Endothelial cell of umbilical vein (primary cell): ENCODE results near the gene DAB2IP.

Source experiments
- EZH2 ChIP-seq: IDR thresholded peaks from 2 replicates; pipeline ENCODE4 v1.6.1; 2012; ENCODE audit warnings: borderline replicate concordance, low read depth, mild to moderate bottlenecking, moderate library complexity, low read length, inconsistent platforms; ENCODE audit not compliant: severe bottlenecking
- JUN ChIP-seq: IDR thresholded peaks from 2 replicates; pipeline ENCODE4 v1.6.1; 2011; ENCODE audit warnings: borderline replicate concordance, low read depth; ENCODE audit not compliant: insufficient read length, insufficient read depth
- POLR2A ChIP-seq: IDR thresholded peaks from 2 replicates; pipeline ENCODE4 v1.6.1; 2012; ENCODE audit warnings: low read depth, mild to moderate bottlenecking, control low read depth, low read length
- POLR2AphosphoS5 ChIP-seq: IDR thresholded peaks from 2 replicates; pipeline ENCODE4 v1.6.1; 2012; ENCODE audit warnings: low read depth, mild to moderate bottlenecking, control low read depth, low read length, moderate library complexity; ENCODE audit not compliant: insufficient read depth
- TF ChIP-seq, protein P1 (sequence below), 2 donors: IDR thresholded peaks; 1 replicate in 1 of 2; 2 replicates in 1 of 2; pipeline ENCODE4 v1.5.1; 2011; ENCODE audit warnings: low read length in 2 of 2, mild to moderate bottlenecking in 2 of 2, moderate library complexity in 2 of 2, control low read depth in 1 of 2, inconsistent platforms in 1 of 2, low read depth in 1 of 2; ENCODE audit not compliant: insufficient read depth in 1 of 2; ENCODE audit errors: extremely low read depth in 1 of 2
- TF ChIP-seq, protein P2 (sequence below): IDR thresholded peaks from 2 replicates; pipeline ENCODE4 v1.6.1; 2011; ENCODE audit not compliant: insufficient read depth, insufficient read length

DNA sequence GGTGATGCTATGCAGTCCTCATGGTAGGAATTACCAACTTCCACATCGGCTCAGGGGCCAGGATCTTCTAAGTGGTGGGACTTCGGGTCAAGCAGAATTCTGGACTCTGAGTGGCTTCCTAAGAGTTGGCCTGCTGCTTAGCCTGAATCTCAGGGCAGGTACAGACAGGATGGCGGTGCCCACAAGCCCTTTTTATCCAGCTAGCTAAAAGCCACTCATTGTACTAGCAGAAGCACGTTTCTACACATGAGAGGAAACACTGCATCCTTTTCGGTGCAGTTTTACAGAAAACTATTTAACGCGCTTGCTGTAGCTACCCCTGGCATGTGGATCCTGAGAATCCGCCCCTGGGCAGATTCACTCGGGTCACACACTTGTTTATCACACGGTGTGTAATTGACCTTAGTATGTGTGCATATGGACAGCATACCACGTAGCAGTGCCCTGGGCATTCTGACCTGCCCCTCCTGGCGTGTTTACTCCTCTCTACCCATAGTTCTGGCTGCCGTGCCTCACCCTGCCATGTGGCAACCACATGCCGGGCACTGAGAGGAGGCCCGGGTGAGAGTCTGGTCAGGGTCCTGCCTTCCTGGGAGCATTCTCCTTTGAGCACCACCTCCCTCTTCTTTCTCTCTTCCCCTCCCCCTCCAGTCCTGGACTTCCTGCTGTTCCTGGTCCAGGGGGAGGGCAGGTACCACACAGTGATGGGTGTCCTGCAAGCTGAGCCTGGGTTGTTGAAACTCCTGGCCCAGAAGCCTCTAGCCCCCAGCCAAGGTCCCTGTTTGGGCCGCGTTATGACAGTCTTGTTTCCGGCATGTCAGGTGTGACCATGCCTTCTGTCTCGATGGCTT lies 65.9 kb downstream of the DAB2IP start:
- TF ChIP-seq POLR2A (no peak), EZH2 (no peak), POLR2AphosphoS5 (no peak), JUN (no peak)
- TF ChIP-seq, protein P1, sequence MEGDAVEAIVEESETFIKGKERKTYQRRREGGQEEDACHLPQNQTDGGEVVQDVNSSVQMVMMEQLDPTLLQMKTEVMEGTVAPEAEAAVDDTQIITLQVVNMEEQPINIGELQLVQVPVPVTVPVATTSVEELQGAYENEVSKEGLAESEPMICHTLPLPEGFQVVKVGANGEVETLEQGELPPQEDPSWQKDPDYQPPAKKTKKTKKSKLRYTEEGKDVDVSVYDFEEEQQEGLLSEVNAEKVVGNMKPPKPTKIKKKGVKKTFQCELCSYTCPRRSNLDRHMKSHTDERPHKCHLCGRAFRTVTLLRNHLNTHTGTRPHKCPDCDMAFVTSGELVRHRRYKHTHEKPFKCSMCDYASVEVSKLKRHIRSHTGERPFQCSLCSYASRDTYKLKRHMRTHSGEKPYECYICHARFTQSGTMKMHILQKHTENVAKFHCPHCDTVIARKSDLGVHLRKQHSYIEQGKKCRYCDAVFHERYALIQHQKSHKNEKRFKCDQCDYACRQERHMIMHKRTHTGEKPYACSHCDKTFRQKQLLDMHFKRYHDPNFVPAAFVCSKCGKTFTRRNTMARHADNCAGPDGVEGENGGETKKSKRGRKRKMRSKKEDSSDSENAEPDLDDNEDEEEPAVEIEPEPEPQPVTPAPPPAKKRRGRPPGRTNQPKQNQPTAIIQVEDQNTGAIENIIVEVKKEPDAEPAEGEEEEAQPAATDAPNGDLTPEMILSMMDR (IDR thresholded peaks at IDR 0.05; ENCODE audit: extremely low read depth in 1 of 2, insufficient read depth in 1 of 2, low read depth in 1 of 2, low read length in 2 of 2) = no peak
- TF ChIP-seq, protein P2, sequence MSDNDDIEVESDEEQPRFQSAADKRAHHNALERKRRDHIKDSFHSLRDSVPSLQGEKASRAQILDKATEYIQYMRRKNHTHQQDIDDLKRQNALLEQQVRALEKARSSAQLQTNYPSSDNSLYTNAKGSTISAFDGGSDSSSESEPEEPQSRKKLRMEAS = no peak
